HCT116 (cell line): ENCODE data around the gene DPH1. TPM values are rescaled to one million over a fixed set of nuclear protein-coding genes. Genes with fewer than 3 reads are reported as not detected.
A peak's percentile ranks its signal among the peaks of the same experiment; 100 is the strongest.

Experiments used
- ATAC-seq: fragments of 200-7000 bp; cut with Tn5 transposase; 2 replicates; pipeline ENCODE4 v1.9.1; 2020; ENCODE audit warnings: mild to moderate bottlenecking, moderate library complexity
- BruUV-seq: library from RNA; stranded (reverse); fragments of 400-500 nt; replicated peaks from 2 replicates; lab custom pipeline; 2021; lab: Mats Ljungman, UMichigan
- CTCF ChIA-PET: fragments of 300-600 bp; sonication (Branson Sonifier 250); formaldehyde crosslinking; loops from one replicate; lab custom pipeline; 2021; ENCODE audit warnings: antibody characterized with exemption; lab: Charles Lee
- POLR2A ChIA-PET: fragments of 300-600, 350-600 bp; sonication (Branson Sonifier 250); formaldehyde crosslinking; loops from one replicate; lab custom pipeline; 2021; ENCODE audit warnings: antibody characterized with exemption; lab: Charles Lee
- RAD21 ChIA-PET, 2 experiments: fragments of 300-600 bp; sonication (Branson Sonifier 250); formaldehyde crosslinking; loops; one replicate each; lab custom pipeline; 2023; ENCODE audit warnings: low total read pairs in 2 of 2; ENCODE audit not compliant: uncharacterized antibody in 2 of 2, unreplicated experiment in 2 of 2, low non-redundant PET in 1 of 2; lab: Charles Lee
- DNase-seq: peaks from one replicate; pipeline ENCODE4 v3.0.0-alpha.2; 2010; ENCODE audit warnings: low read depth, low spot score
- H2AFZ ChIP-seq: fragments of 200-600 bp; shearing (Covaris generic), sonication (generic); 2 replicates; pipeline ENCODE4 v1.6.1; 2017; ENCODE audit warnings: low read depth, mixed run types, mixed read lengths, antibody characterized with exemption, low read length; ENCODE audit not compliant: poor library complexity, severe bottlenecking
- H3K27ac ChIP-seq: 2 replicates; pipeline ENCODE4 v1.5.1; 2012; ENCODE audit warnings: low read depth, low read length
- H3K27me3 ChIP-seq: fragments of 200-600 bp; sonication (generic); 2 replicates; pipeline ENCODE4 v1.6.1; 2016; ENCODE audit warnings: mixed run types, low read length, mixed read lengths; ENCODE audit not compliant: insufficient read depth
- H3K36me3 ChIP-seq, 2 experiments: fragments of 200-500 bp in 1 of 2; fragments of 200-600 bp in 1 of 2; sonication (Bioruptor generic) in 1 of 2; sonication (generic) in 1 of 2; 2 replicates each; pipeline versions ENCODE4 v1.5.1 to v1.6.1; 2014 to 2016; ENCODE audit warnings: low read length in 2 of 2, inconsistent platforms in 1 of 2, mixed read lengths in 1 of 2, mixed run types in 1 of 2; ENCODE audit not compliant: insufficient read depth in 2 of 2, control insufficient read depth in 1 of 2
- H3K4me1 ChIP-seq, 2 experiments: fragments of 200-600 bp in 1 of 2; sonication (generic) in 1 of 2; 2 replicates each; pipeline versions ENCODE4 v1.5.1 to v1.6.1; 2012 to 2017; ENCODE audit warnings: low read length in 2 of 2, inconsistent platforms in 1 of 2, mild to moderate bottlenecking in 1 of 2, mixed read lengths in 1 of 2, mixed run types in 1 of 2, moderate library complexity in 1 of 2; ENCODE audit not compliant: insufficient read depth in 2 of 2, control insufficient read depth in 1 of 2
- H3K4me2 ChIP-seq: fragments of 200-600 bp; sonication (generic); 2 replicates; pipeline ENCODE4 v1.6.1; 2017; ENCODE audit warnings: mixed run types, low read length, mixed read lengths
- H3K4me3 ChIP-seq, 2 experiments: fragments of 200-600 bp in 1 of 2; sonication (generic) in 1 of 2; replicated peaks in 1 of 2; 2 replicates each; pipeline ENCODE4 v1.5.1; 2011 to 2016; ENCODE audit warnings: low read length in 2 of 2, control low read depth in 1 of 2, low read depth in 1 of 2, mild to moderate bottlenecking in 1 of 2, mixed read lengths in 1 of 2, mixed run types in 1 of 2
- H3K79me2 ChIP-seq: fragments of 200-600 bp; sonication (generic); 2 replicates; pipeline ENCODE4 v1.6.1; 2017; ENCODE audit warnings: mild to moderate bottlenecking, mixed run types, low read length, moderate library complexity, mixed read lengths; ENCODE audit not compliant: insufficient read depth
- H3K9ac ChIP-seq: fragments of 200-600 bp; sonication (generic); 2 replicates; pipeline ENCODE4 v1.6.1; 2016; ENCODE audit warnings: low read length, mixed read lengths
- H3K9me2 ChIP-seq: fragments of 200-600 bp; sonication (generic), shearing (Covaris generic); 2 replicates; pipeline ENCODE4 v1.6.1; 2017; ENCODE audit warnings: mixed run types, mild to moderate bottlenecking, moderate library complexity; ENCODE audit not compliant: insufficient read depth
- H3K9me3 ChIP-seq, 2 experiments: fragments of 200-500 bp in 1 of 2; fragments of 200-600 bp in 1 of 2; sonication (Bioruptor generic) in 1 of 2; sonication (generic) in 1 of 2; 2 replicates each; pipeline ENCODE4 v1.6.1; 2014 to 2017; ENCODE audit warnings: low read length in 2 of 2, mixed read lengths in 2 of 2, inconsistent platforms in 1 of 2, low read depth in 1 of 2, mild to moderate bottlenecking in 1 of 2, mixed run types in 1 of 2, moderate library complexity in 1 of 2; ENCODE audit not compliant: control insufficient read depth in 1 of 2, insufficient read depth in 1 of 2
- H4K20me1 ChIP-seq: fragments of 200-600 bp; sonication (generic), shearing (Covaris generic); 2 replicates; pipeline ENCODE4 v1.6.1; 2017; ENCODE audit warnings: mixed run types, mild to moderate bottlenecking, moderate library complexity; ENCODE audit not compliant: insufficient read depth
- CBX3 ChIP-seq: IDR thresholded peaks from 2 replicates; pipeline ENCODE4 v1.6.1; 2012; ENCODE audit warnings: low read depth
- CEBPB ChIP-seq: IDR thresholded peaks from 2 replicates; pipeline ENCODE4 v1.6.1; 2012; ENCODE audit warnings: low read depth
- EGR1 ChIP-seq: IDR thresholded peaks from 2 replicates; pipeline ENCODE4 v1.6.1; 2012; ENCODE audit warnings: low read depth
- ELF1 ChIP-seq: IDR thresholded peaks from 2 replicates; pipeline ENCODE4 v1.6.1; 2012; ENCODE audit warnings: low read depth, borderline replicate concordance
- FOSL1 ChIP-seq: IDR thresholded peaks from 2 replicates; pipeline ENCODE4 v1.6.1; 2012; ENCODE audit warnings: low read depth
- JUND ChIP-seq: IDR thresholded peaks from 2 replicates; pipeline ENCODE4 v1.6.1; 2012
- POLR2AphosphoS5 ChIP-seq: IDR thresholded peaks from 2 replicates; pipeline ENCODE4 v1.6.1; 2011; ENCODE audit warnings: mild to moderate bottlenecking, low read depth, low read length, moderate library complexity
- SIN3A ChIP-seq: IDR thresholded peaks from 2 replicates; pipeline ENCODE4 v1.6.1; 2012; ENCODE audit warnings: low read depth
- SRF ChIP-seq: IDR thresholded peaks from 2 replicates; pipeline ENCODE4 v1.6.1; 2012; ENCODE audit warnings: low read depth
- intact Hi-C: fragments of 100-400 bp; cut with micrococcal nuclease; formaldehyde crosslinking; loops from 2 replicates; pipeline ENCODE4 v1.10.0; 2022
- total RNA-seq: library from RNA; stranded (reverse); gene quantifications from one replicate; pipeline ENCODE4 v1.2.1, GENCODE V29; 2021; ENCODE audit not compliant: unreplicated experiment
- TF ChIP-seq, protein P1 (sequence below), 3 experiments: fragments of 200-600 bp in 1 of 3; sonication (generic) in 1 of 3; IDR thresholded peaks in 2 of 3; conservative IDR thresholded peaks in 1 of 3; 2 replicates each; pipeline ENCODE4 v1.5.1; 2012 to 2017; ENCODE audit warnings: low read depth in 2 of 3, low read length in 2 of 3, antibody characterized with exemption in 1 of 3, borderline replicate concordance in 1 of 3, control low read depth in 1 of 3, mild to moderate bottlenecking in 1 of 3, mixed read lengths in 1 of 3, mixed run types in 1 of 3, moderate library complexity in 1 of 3; ENCODE audit not compliant: insufficient read depth in 1 of 3
- TF ChIP-seq, protein P2 (sequence below): IDR thresholded peaks from 2 replicates; pipeline ENCODE4 v1.6.1; 2012
- TF ChIP-seq, protein P3 (sequence below): IDR thresholded peaks from 2 replicates; pipeline ENCODE4 v1.6.1; 2011; ENCODE audit warnings: mild to moderate bottlenecking, low read length, moderate library complexity; ENCODE audit not compliant: insufficient replicate concordance; ENCODE audit errors: extremely low read depth
- TF ChIP-seq, protein P4 (sequence below): IDR thresholded peaks from 2 replicates; pipeline ENCODE4 v1.6.1; 2012

The DPH1 gene
- total RNA-seq, 1 experiment from 2014 or later = 47.2 TPM

DNA sequence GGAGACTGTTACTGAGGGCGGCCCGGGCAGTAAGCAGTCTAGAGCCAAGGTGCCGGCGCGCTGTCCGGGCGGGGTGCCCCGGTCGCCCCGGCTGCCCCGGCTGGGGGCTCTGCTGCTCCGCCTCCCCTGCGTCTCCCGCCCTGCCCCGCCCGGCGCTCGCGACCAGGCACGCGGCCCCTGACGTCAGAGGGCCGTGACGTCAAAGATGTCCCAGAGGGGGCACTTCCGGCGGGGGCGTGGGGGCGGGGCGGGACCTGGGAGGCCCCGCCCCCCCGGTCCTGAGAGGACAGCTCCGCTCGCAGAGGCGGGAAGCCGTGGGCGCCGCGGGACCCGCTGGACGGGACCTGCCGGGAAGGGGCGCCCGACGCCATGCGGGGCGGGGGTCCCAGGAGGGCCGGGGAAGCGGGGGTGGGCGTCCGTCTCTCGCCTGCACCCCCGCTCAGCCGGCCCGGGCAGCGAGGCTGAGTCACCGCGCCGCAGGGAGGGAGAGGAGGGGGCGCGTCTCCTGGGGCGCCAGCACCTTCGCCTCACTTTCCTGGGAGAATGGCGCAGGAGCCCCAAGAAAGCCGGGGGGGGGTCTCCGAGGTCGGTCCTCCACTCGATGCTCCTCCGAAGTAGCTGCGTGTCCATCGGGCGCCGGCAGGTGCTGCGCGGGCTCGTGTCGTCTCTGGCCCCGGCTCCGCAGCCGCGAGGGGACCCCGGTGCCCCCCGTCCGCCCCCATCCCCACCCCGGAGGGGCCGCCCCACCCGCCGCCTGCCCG lies 20.5 kb downstream of the DPH1 start:
- intact Hi-C loops = no loop called here
- H3K4me1 ChIP-seq = peaks cover 10 to 32% of the 10 kb centered on the region in 2 experiments

More for the DNA sequence above, 20.5 kb downstream of the DPH1 start:
- Histone ChIP-seq H3K79me2 (no peaks in the 10 kb centered on the region), H3K4me3 (peak overlapping the region; percentile 33 to 50), H3K9ac (peak overlapping the region; percentile 25; the same call in 1 of the 2 replicates), H3K9me2 (no peaks in the 10 kb centered on the region), H3K9me3 (no peaks in the 10 kb centered on the region), H2AFZ (no peak overlapping the region), H3K4me2 (peak overlapping the region; percentile 76), H4K20me1 (no peaks in the 10 kb centered on the region), H3K36me3 (no peaks in the 10 kb centered on the region), H3K27me3 (no peaks in the 10 kb centered on the region), H3K27ac (no peak overlapping the region; the same call in 1 of the 2 replicates)
- ChIA-PET RAD21 (interaction anchor here in 1 of 2 experiments (0.5 to 0.7 kb wide), 3 partner anchors 189 to 699 kb away, joined by 3 to 5 read pairs (median 3); no protein-coding TSS in a partner anchor), POLR2A (interaction anchor here (0.5 kb wide), 1 partner anchor 68 kb away, joined by 3 read pairs; no protein-coding TSS in a partner anchor), CTCF (interaction anchor here (0.7 to 1.0 kb wide), 3 partner anchors 8 to 401 kb away, joined by 4 to 5 read pairs (median 5); partner anchors contain the start of gene RILP)
- ATAC-seq = peak; percentile 60
- TF ChIP-seq FOSL1 = no peak
- TF ChIP-seq POLR2AphosphoS5 = no peak
- peak; percentile 57; the same call in 1 of the 2 replicates for TF ChIP-seq SIN3A
- TF ChIP-seq, protein P1, sequence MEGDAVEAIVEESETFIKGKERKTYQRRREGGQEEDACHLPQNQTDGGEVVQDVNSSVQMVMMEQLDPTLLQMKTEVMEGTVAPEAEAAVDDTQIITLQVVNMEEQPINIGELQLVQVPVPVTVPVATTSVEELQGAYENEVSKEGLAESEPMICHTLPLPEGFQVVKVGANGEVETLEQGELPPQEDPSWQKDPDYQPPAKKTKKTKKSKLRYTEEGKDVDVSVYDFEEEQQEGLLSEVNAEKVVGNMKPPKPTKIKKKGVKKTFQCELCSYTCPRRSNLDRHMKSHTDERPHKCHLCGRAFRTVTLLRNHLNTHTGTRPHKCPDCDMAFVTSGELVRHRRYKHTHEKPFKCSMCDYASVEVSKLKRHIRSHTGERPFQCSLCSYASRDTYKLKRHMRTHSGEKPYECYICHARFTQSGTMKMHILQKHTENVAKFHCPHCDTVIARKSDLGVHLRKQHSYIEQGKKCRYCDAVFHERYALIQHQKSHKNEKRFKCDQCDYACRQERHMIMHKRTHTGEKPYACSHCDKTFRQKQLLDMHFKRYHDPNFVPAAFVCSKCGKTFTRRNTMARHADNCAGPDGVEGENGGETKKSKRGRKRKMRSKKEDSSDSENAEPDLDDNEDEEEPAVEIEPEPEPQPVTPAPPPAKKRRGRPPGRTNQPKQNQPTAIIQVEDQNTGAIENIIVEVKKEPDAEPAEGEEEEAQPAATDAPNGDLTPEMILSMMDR (IDR thresholded peaks at IDR 0.05 in 2 of 3, conservative IDR thresholded peaks at IDR 0.05 in 1 of 3; ENCODE audit: borderline replicate concordance in 1 of 3, insufficient read depth in 1 of 3, low read depth in 2 of 3, low read length in 2 of 3) = no peak
- no peak for TF ChIP-seq JUND
- no peak for TF ChIP-seq CEBPB
- peak; percentile 74 for TF ChIP-seq EGR1
- no peak for TF ChIP-seq SRF
- TF ChIP-seq ELF1 = no peak
- TF ChIP-seq, protein P2, sequence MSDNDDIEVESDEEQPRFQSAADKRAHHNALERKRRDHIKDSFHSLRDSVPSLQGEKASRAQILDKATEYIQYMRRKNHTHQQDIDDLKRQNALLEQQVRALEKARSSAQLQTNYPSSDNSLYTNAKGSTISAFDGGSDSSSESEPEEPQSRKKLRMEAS = peak; percentile 93
- TF ChIP-seq CBX3 = no peak
- TF ChIP-seq, protein P3, sequence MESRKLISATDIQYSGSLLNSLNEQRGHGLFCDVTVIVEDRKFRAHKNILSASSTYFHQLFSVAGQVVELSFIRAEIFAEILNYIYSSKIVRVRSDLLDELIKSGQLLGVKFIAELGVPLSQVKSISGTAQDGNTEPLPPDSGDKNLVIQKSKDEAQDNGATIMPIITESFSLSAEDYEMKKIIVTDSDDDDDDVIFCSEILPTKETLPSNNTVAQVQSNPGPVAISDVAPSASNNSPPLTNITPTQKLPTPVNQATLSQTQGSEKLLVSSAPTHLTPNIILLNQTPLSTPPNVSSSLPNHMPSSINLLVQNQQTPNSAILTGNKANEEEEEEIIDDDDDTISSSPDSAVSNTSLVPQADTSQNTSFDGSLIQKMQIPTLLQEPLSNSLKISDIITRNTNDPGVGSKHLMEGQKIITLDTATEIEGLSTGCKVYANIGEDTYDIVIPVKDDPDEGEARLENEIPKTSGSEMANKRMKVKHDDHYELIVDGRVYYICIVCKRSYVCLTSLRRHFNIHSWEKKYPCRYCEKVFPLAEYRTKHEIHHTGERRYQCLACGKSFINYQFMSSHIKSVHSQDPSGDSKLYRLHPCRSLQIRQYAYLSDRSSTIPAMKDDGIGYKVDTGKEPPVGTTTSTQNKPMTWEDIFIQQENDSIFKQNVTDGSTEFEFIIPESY = no peak
- TF ChIP-seq, protein P4, sequence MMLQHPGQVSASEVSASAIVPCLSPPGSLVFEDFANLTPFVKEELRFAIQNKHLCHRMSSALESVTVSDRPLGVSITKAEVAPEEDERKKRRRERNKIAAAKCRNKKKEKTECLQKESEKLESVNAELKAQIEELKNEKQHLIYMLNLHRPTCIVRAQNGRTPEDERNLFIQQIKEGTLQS = no peak
- DNase-seq = peak; percentile 51
- no TSS peak for BruUV-seq
